ENCODE data around the gene CXCR2. TPM values are rescaled to one million over a fixed set of nuclear protein-coding genes. Genes with fewer than 3 reads are reported as not detected.

The CXCR2 gene
- total and polyA plus RNA-seq, 10 of the 15 experiments (the other 5 are each of a cell fraction or from before 2014, with no cell fraction given) = 0.04 to 0.62 (median 0.16) TPM

DNA sequence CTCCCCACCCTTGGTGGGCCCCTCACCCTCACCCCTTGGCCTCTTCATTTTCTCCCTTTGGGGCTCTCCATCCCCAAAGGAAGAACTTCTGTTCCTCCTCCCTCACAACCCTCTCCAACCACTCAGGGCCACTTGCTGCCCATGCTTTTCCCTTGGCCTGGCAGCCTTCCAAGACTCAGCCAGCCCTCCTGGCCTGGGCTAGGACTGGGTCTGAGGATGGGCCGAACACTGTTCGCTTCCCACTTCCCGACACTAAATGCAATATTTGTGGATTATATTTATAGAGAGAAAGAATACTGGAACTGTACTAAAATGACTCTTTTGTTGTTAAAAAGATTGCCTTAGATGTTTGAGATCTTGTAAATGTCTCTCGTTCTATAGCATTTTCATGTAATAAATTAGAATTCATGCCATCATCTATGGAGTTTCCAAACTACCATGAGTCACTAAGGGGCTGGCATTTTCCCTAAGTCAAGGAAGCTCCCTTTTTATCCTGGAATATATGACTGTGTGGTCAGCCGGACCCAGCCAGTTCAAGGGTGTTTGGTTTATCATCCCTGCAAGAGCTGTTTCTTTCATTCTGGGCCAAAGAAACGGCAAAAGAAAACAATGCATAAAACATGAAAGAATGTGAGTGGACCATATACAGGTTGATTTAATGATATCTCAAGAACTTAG lies 3.8 kb downstream of the CXCR2 start:
- CTCF ChIA-PET = no interaction called here
- TF ChIP-seq, protein P1, sequence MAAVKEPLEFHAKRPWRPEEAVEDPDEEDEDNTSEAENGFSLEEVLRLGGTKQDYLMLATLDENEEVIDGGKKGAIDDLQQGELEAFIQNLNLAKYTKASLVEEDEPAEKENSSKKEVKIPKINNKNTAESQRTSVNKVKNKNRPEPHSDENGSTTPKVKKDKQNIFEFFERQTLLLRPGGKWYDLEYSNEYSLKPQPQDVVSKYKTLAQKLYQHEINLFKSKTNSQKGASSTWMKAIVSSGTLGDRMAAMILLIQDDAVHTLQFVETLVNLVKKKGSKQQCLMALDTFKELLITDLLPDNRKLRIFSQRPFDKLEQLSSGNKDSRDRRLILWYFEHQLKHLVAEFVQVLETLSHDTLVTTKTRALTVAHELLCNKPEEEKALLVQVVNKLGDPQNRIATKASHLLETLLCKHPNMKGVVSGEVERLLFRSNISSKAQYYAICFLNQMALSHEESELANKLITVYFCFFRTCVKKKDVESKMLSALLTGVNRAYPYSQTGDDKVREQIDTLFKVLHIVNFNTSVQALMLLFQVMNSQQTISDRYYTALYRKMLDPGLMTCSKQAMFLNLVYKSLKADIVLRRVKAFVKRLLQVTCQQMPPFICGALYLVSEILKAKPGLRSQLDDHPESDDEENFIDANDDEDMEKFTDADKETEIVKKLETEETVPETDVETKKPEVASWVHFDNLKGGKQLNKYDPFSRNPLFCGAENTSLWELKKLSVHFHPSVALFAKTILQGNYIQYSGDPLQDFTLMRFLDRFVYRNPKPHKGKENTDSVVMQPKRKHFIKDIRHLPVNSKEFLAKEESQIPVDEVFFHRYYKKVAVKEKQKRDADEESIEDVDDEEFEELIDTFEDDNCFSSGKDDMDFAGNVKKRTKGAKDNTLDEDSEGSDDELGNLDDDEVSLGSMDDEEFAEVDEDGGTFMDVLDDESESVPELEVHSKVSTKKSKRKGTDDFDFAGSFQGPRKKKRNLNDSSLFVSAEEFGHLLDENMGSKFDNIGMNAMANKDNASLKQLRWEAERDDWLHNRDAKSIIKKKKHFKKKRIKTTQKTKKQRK (IDR thresholded peaks at IDR 0.05; ENCODE audit: low read depth, low read length) = no peak
- TF ChIP-seq, protein P2, sequence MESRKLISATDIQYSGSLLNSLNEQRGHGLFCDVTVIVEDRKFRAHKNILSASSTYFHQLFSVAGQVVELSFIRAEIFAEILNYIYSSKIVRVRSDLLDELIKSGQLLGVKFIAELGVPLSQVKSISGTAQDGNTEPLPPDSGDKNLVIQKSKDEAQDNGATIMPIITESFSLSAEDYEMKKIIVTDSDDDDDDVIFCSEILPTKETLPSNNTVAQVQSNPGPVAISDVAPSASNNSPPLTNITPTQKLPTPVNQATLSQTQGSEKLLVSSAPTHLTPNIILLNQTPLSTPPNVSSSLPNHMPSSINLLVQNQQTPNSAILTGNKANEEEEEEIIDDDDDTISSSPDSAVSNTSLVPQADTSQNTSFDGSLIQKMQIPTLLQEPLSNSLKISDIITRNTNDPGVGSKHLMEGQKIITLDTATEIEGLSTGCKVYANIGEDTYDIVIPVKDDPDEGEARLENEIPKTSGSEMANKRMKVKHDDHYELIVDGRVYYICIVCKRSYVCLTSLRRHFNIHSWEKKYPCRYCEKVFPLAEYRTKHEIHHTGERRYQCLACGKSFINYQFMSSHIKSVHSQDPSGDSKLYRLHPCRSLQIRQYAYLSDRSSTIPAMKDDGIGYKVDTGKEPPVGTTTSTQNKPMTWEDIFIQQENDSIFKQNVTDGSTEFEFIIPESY (IDR thresholded peaks at IDR 0.05) = no peak
- no peak for TF ChIP-seq CBX3 (IDR thresholded peaks at IDR 0.05; ENCODE audit: borderline replicate concordance, low read depth)
- TF ChIP-seq, protein P3, sequence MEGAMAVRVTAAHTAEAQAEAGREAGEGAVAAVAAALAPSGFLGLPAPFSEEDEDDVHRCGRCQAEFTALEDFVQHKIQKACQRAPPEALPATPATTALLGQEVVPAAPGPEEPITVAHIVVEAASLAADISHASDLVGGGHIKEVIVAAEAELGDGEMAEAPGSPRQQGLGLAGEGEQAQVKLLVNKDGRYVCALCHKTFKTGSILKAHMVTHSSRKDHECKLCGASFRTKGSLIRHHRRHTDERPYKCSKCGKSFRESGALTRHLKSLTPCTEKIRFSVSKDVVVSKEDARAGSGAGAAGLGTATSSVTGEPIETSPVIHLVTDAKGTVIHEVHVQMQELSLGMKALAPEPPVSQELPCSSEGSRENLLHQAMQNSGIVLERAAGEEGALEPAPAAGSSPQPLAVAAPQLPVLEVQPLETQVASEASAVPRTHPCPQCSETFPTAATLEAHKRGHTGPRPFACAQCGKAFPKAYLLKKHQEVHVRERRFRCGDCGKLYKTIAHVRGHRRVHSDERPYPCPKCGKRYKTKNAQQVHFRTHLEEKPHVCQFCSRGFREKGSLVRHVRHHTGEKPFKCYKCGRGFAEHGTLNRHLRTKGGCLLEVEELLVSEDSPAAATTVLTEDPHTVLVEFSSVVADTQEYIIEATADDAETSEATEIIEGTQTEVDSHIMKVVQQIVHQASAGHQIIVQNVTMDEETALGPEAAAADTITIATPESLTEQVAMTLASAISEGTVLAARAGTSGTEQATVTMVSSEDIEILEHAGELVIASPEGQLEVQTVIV (IDR thresholded peaks at IDR 0.05; ENCODE audit: borderline replicate concordance, partially characterized antibody) = no peak
- no peak for TF ChIP-seq RFX5 (IDR thresholded peaks at IDR 0.05; ENCODE audit: low read depth, low read length)
- TF ChIP-seq NR2F1 (conservative IDR thresholded peaks at IDR 0.05) = no peak
- TF ChIP-seq KDM1A (IDR thresholded peaks at IDR 0.05; ENCODE audit: borderline replicate concordance) = no peak
- no peak for TF ChIP-seq SUPT20H (IDR thresholded peaks at IDR 0.05; ENCODE audit: borderline replicate concordance, control insufficient read depth, low read depth, low read length)
- no peak for TF ChIP-seq EED (IDR thresholded peaks at IDR 0.05; ENCODE audit: low read depth)
- no peak for TF ChIP-seq NR2C1 (IDR thresholded peaks at IDR 0.05)
- no peak for TF ChIP-seq KLF5 (IDR thresholded peaks at IDR 0.05; ENCODE audit: partially characterized antibody)
- TF ChIP-seq, protein P4, sequence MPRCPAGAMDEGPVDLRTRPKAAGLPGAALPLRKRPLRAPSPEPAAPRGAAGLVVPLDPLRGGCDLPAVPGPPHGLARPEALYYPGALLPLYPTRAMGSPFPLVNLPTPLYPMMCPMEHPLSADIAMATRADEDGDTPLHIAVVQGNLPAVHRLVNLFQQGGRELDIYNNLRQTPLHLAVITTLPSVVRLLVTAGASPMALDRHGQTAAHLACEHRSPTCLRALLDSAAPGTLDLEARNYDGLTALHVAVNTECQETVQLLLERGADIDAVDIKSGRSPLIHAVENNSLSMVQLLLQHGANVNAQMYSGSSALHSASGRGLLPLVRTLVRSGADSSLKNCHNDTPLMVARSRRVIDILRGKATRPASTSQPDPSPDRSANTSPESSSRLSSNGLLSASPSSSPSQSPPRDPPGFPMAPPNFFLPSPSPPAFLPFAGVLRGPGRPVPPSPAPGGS (IDR thresholded peaks at IDR 0.05; ENCODE audit: borderline replicate concordance, insufficient read depth, low read depth, low read length, poor library complexity, severe bottlenecking) = no peak
- no peak for TF ChIP-seq TCF12 (IDR thresholded peaks at IDR 0.05; ENCODE audit: low read depth, low read length)
- TF ChIP-seq JUNB (IDR thresholded peaks at IDR 0.05) = no peak
- no peak for TF ChIP-seq HCFC1 (IDR thresholded peaks at IDR 0.05; ENCODE audit: low read length)
- no peak for TF ChIP-seq CBFB (IDR thresholded peaks at IDR 0.05; ENCODE audit: low read depth)

More for the DNA sequence above, 3.8 kb downstream of the CXCR2 start:
- no peaks in the 10 kb centered on the region for H3K9me3 ChIP-seq (replicated peaks; ENCODE audit: control insufficient read depth, insufficient read depth, low read length)
- H3K79me2 ChIP-seq (ENCODE audit: control insufficient read depth, insufficient read depth, low read length) = no peaks in the 10 kb centered on the region
- peaks cover 0 to 2% of the 10 kb centered on the region in 2 experiments; a peak in 1 of 4 replicates for H3K27me3 ChIP-seq (replicated peaks in 1 of 2; ENCODE audit: control insufficient read depth in 2 of 2, insufficient read depth in 2 of 2, low read length in 1 of 2)
- ChIA-PET RAD21 (ENCODE audit: unreplicated experiment) (no interaction called here), SMC1A (ENCODE audit: uncharacterized antibody, unreplicated experiment) (no interaction called here), POLR2A (interaction anchor here (0.5 kb wide), 1 partner anchor 192 kb away, joined by 3 read pairs; no protein-coding TSS in a partner anchor)
- H2AFZ ChIP-seq (ENCODE audit: control insufficient read depth, low read depth, low read length) = no peak overlapping the region
- FAIRE-seq (no peak), ATAC-seq (no peak), DNase-seq (ENCODE audit: low read depth, low spot score) (no peak)
- no peak overlapping the region for H3K27ac ChIP-seq (ENCODE audit: control insufficient read depth, insufficient read depth)
- no TSS peak for BruUV-seq (replicated peaks)
- no peaks in the 10 kb centered on the region for H4K20me1 ChIP-seq (ENCODE audit: control insufficient read depth, insufficient read depth)
- in situ Hi-C loops (cut with MboI) = no loop called here
- H3K4me3 ChIP-seq = no peak overlapping the region
- H3K4me2 ChIP-seq (ENCODE audit: control insufficient read depth, insufficient read depth) = no peak overlapping the region
- no peaks in the 10 kb centered on the region for H3K36me3 ChIP-seq (ENCODE audit: control insufficient read depth in 2 of 2, insufficient read depth in 2 of 2, low read length in 1 of 2)
- no peak overlapping the region for H3K9ac ChIP-seq (ENCODE audit: control insufficient read depth, insufficient read depth, low read length)
- intact Hi-C loops (cut with micrococcal nuclease; ENCODE audit: unreplicated experiment) = no loop called here
- H3K4me1 ChIP-seq (ENCODE audit: control insufficient read depth, insufficient read depth, low read length) = no peaks in the 10 kb centered on the region
- 51% methylated on average over 6 of the region's 6 CpGs for WGBS (ENCODE audit: insufficient coverage, insufficient replicate concordance, low lambda C conversion rate, missing lambda C conversion rate)
